ENCODE data around the gene BPIFA1.

BPIFA1 gene

GRCh38 chr20:33217052-33217451, 18.7 kb upstream of the BPIFA1 start, which contains the start of gene BPIFA3:
Gene BPIFA3 (plus strand): TSS chr20:33217352. CDS start chr20:33217537, 185 bp downstream.
- no peak for DNase-seq
- Histone ChIP-seq H3K27ac (ENCODE audit: low read depth, low read length) (no peak within 1 kb of the TSS), H3K56ac (ENCODE audit: low read length) (no peak within 1 kb of the TSS), H3K23ac (ENCODE audit: low read length) (no peak within 1 kb of the TSS), H4K5ac (ENCODE audit: low read length) (no peak within 1 kb of the TSS), H3K36me3 (ENCODE audit: control insufficient read depth, insufficient read depth, low read length) (no peaks in the 10 kb centered on the region), H3K4me3 (ENCODE audit: low read length) (no peak within 1 kb of the TSS), H3K79me1 (ENCODE audit: low read length) (no peaks in the 10 kb centered on the region), H2BK5ac (ENCODE audit: low read length) (no peak within 1 kb of the TSS), H2BK120ac (ENCODE audit: low read depth, low read length) (no peak within 1 kb of the TSS), H3K9ac (ENCODE audit: low read length) (no peak within 1 kb of the TSS), H4K8ac (ENCODE audit: low read depth, low read length) (no peak within 1 kb of the TSS), H3K4ac (ENCODE audit: low read depth, low read length) (no peak within 1 kb of the TSS), H2BK15ac (replicated peaks; ENCODE audit: low read depth) (no peak within 1 kb of the TSS), H3K27me3 (ENCODE audit: insufficient read depth, low read length, poor library complexity) (no peaks in the 10 kb centered on the region), H3K4me2 (ENCODE audit: low read length) (no peak within 1 kb of the TSS), H3K18ac (ENCODE audit: low read length) (no peak within 1 kb of the TSS), H2AK5ac (ENCODE audit: low read length) (no peak within 1 kb of the TSS), H3K79me2 (ENCODE audit: control insufficient read depth, insufficient read depth, low read length) (no peaks in the 10 kb centered on the region), H3K4me1 (ENCODE audit: control insufficient read depth, low read depth, low read length) (no peaks in the 10 kb centered on the region)
- no CpG with 5 or more reads among the region's 2 CpGs for WGBS (ENCODE audit: extremely low coverage, insufficient coverage, low lambda C conversion rate)

- no peak overlapping the region for H4K8ac ChIP-seq (ENCODE audit: low read depth, low read length)
- H2BK15ac ChIP-seq (replicated peaks; ENCODE audit: low read depth): no peak overlapping the region
- no peak for DNase-seq
These were observed 11.4 kb upstream of the BPIFA1 start for GRCh38 chr20:33224399-33224798.

GRCh38 chr20:33229843-33230242, 6.0 kb upstream of the BPIFA1 start:
- Histone ChIP-seq H3K9ac (ENCODE audit: low read length) (no peak overlapping the region), H3K4me2 (ENCODE audit: low read length) (no peak overlapping the region), H3K79me2 (ENCODE audit: control insufficient read depth, insufficient read depth, low read length) (no peaks in the 10 kb centered on the region), H3K23ac (ENCODE audit: low read length) (no peak overlapping the region), H3K56ac (ENCODE audit: low read length) (no peak overlapping the region), H3K36me3 (ENCODE audit: control insufficient read depth, insufficient read depth, low read length) (no peaks in the 10 kb centered on the region), H3K4ac (ENCODE audit: low read depth, low read length) (no peak overlapping the region), H3K27ac (ENCODE audit: low read depth, low read length) (no peak overlapping the region), H3K4me3 (ENCODE audit: low read length) (no peak overlapping the region), H4K5ac (ENCODE audit: low read length) (no peak overlapping the region), H4K8ac (ENCODE audit: low read depth, low read length) (no peak overlapping the region), H3K18ac (ENCODE audit: low read length) (no peak overlapping the region), H2BK15ac (replicated peaks; ENCODE audit: low read depth) (no peak overlapping the region), H3K4me1 (ENCODE audit: control insufficient read depth, low read depth, low read length) (no peaks in the 10 kb centered on the region), H3K79me1 (ENCODE audit: low read length) (no peaks in the 10 kb centered on the region), H2BK120ac (ENCODE audit: low read depth, low read length) (no peak overlapping the region), H3K27me3 (ENCODE audit: insufficient read depth, low read length, poor library complexity) (no peaks in the 10 kb centered on the region), H2BK5ac (ENCODE audit: low read length) (no peak overlapping the region), H2AK5ac (ENCODE audit: low read length) (no peak overlapping the region)
- no CpG with 5 or more reads among the region's 6 CpGs for WGBS (ENCODE audit: extremely low coverage, insufficient coverage, low lambda C conversion rate)
- DNase-seq: no peak

More at GRCh38 chr20:33224399-33224798, 11.4 kb upstream of the BPIFA1 start:
- Histone ChIP-seq H3K4me1 (ENCODE audit: control insufficient read depth, low read depth, low read length) (no peaks in the 10 kb centered on the region), H3K18ac (ENCODE audit: low read length) (no peak overlapping the region), H2BK120ac (ENCODE audit: low read depth, low read length) (no peak overlapping the region), H3K9ac (ENCODE audit: low read length) (no peak overlapping the region), H3K27ac (ENCODE audit: low read depth, low read length) (no peak overlapping the region), H3K23ac (ENCODE audit: low read length) (no peak overlapping the region), H3K79me2 (ENCODE audit: control insufficient read depth, insufficient read depth, low read length) (no peaks in the 10 kb centered on the region), H2AK5ac (ENCODE audit: low read length) (no peak overlapping the region), H2BK5ac (ENCODE audit: low read length) (no peak overlapping the region), H3K4ac (ENCODE audit: low read depth, low read length) (no peak overlapping the region), H3K27me3 (ENCODE audit: insufficient read depth, low read length, poor library complexity) (no peaks in the 10 kb centered on the region), H3K4me2 (ENCODE audit: low read length) (no peak overlapping the region), H3K56ac (ENCODE audit: low read length) (no peak overlapping the region), H3K36me3 (ENCODE audit: control insufficient read depth, insufficient read depth, low read length) (no peaks in the 10 kb centered on the region), H3K4me3 (ENCODE audit: low read length) (no peak overlapping the region), H4K5ac (ENCODE audit: low read length) (no peak overlapping the region), H3K79me1 (ENCODE audit: low read length) (no peaks in the 10 kb centered on the region)
- no CpG with 5 or more reads among the region's 4 CpGs for WGBS (ENCODE audit: extremely low coverage, insufficient coverage, low lambda C conversion rate)

GRCh38 chr20:33231237-33231636, 4.6 kb upstream of the BPIFA1 start:
- no peak overlapping the region for H2BK5ac ChIP-seq (ENCODE audit: low read length)
- no peaks in the 10 kb centered on the region for H3K4me1 ChIP-seq (ENCODE audit: control insufficient read depth, low read depth, low read length)
- H3K56ac ChIP-seq (ENCODE audit: low read length): no peak overlapping the region
- no peaks in the 10 kb centered on the region for H3K79me2 ChIP-seq (ENCODE audit: control insufficient read depth, insufficient read depth, low read length)
- H3K79me1 ChIP-seq (ENCODE audit: low read length): no peaks in the 10 kb centered on the region
- H3K4me3 ChIP-seq (ENCODE audit: low read length): no peak overlapping the region
- H3K27me3 ChIP-seq (ENCODE audit: insufficient read depth, low read length, poor library complexity): no peaks in the 10 kb centered on the region
- no CpG with 5 or more reads among the region's 7 CpGs for WGBS (ENCODE audit: extremely low coverage, insufficient coverage, low lambda C conversion rate)
- no peak overlapping the region for H4K5ac ChIP-seq (ENCODE audit: low read length)
- no peak overlapping the region for H3K9ac ChIP-seq (ENCODE audit: low read length)
- DNase-seq: no peak
- H3K27ac ChIP-seq (ENCODE audit: low read depth, low read length): no peak overlapping the region
- no peak overlapping the region for H2BK120ac ChIP-seq (ENCODE audit: low read depth, low read length)
- H3K23ac ChIP-seq (ENCODE audit: low read length): no peak overlapping the region
- H2AK5ac ChIP-seq (ENCODE audit: low read length): no peak overlapping the region
- no peak overlapping the region for H3K4ac ChIP-seq (ENCODE audit: low read depth, low read length)
- no peak overlapping the region for H3K18ac ChIP-seq (ENCODE audit: low read length)
- no peak overlapping the region for H3K4me2 ChIP-seq (ENCODE audit: low read length)
- H4K8ac ChIP-seq (ENCODE audit: low read depth, low read length): no peak overlapping the region
- no peaks in the 10 kb centered on the region for H3K36me3 ChIP-seq (ENCODE audit: control insufficient read depth, insufficient read depth, low read length)
- no peak overlapping the region for H2BK15ac ChIP-seq (replicated peaks; ENCODE audit: low read depth)

- Histone ChIP-seq H4K5ac (ENCODE audit: low read length) (no peak overlapping the region), H2AK5ac (ENCODE audit: low read length) (no peak overlapping the region), H3K9ac (ENCODE audit: low read length) (no peak overlapping the region), H2BK120ac (ENCODE audit: low read depth, low read length) (no peak overlapping the region), H3K4me3 (ENCODE audit: low read length) (no peak overlapping the region), H3K36me3 (ENCODE audit: control insufficient read depth, insufficient read depth, low read length) (no peaks in the 10 kb centered on the region), H3K27me3 (ENCODE audit: insufficient read depth, low read length, poor library complexity) (no peaks in the 10 kb centered on the region), H3K4me2 (ENCODE audit: low read length) (no peak overlapping the region), H3K23ac (ENCODE audit: low read length) (no peak overlapping the region), H3K18ac (ENCODE audit: low read length) (no peak overlapping the region), H3K4ac (ENCODE audit: low read depth, low read length) (no peak overlapping the region), H2BK5ac (ENCODE audit: low read length) (no peak overlapping the region), H3K56ac (ENCODE audit: low read length) (no peak overlapping the region), H2BK15ac (replicated peaks; ENCODE audit: low read depth) (no peak overlapping the region), H3K27ac (ENCODE audit: low read depth, low read length) (no peak overlapping the region), H3K79me1 (ENCODE audit: low read length) (no peaks in the 10 kb centered on the region), H4K8ac (ENCODE audit: low read depth, low read length) (no peak overlapping the region), H3K4me1 (ENCODE audit: control insufficient read depth, low read depth, low read length) (no peaks in the 10 kb centered on the region), H3K79me2 (ENCODE audit: control insufficient read depth, insufficient read depth, low read length) (no peaks in the 10 kb centered on the region)
- WGBS (ENCODE audit: extremely low coverage, insufficient coverage, low lambda C conversion rate): no CpG with 5 or more reads among the region's 2 CpGs
- no peak for DNase-seq
These were observed 3.2 kb upstream of the BPIFA1 start for GRCh38 chr20:33232486-33233072.
